Panc1 (cell line): Measurements from ENCODE around the gene PRKG1.

Experiments
- POLR2AphosphoS5 ChIP-seq: IDR thresholded peaks from 2 replicates; pipeline ENCODE4 v1.6.1; 2012; ENCODE audit warnings: mild to moderate bottlenecking, low read depth, low read length, moderate library complexity
- SIN3A ChIP-seq: IDR thresholded peaks from 2 replicates; pipeline ENCODE4 v1.6.1; 2012; ENCODE audit warnings: low read depth, mild to moderate bottlenecking, low read length, moderate library complexity, borderline replicate concordance; ENCODE audit not compliant: insufficient read depth
- TF ChIP-seq, protein P1 (sequence below): fragments of 450-650 bp; IDR thresholded peaks from 2 replicates; pipeline ENCODE4 v1.5.1; 2017; ENCODE audit warnings: mild to moderate bottlenecking

DNA sequence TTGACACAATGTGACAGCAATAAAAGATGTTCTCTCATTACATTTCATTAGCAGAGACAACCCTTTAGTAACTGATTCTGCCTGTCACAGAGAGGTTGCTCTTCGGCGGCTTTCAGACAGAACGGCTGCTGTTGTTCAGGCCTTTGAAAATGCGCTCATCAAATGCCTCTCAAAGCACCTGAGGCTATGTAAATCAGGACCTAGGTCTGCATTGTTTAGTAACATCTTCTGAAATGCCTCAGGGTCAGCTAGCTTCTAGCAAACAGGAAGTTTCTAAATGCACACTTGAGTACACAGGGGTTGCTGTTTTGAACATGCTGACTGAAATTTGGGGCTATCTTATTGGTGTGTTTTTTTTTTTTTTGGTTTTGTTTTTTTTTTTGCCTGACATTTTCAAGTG lies 1096.5 kb downstream of the PRKG1 start:
- TF ChIP-seq, protein P1, sequence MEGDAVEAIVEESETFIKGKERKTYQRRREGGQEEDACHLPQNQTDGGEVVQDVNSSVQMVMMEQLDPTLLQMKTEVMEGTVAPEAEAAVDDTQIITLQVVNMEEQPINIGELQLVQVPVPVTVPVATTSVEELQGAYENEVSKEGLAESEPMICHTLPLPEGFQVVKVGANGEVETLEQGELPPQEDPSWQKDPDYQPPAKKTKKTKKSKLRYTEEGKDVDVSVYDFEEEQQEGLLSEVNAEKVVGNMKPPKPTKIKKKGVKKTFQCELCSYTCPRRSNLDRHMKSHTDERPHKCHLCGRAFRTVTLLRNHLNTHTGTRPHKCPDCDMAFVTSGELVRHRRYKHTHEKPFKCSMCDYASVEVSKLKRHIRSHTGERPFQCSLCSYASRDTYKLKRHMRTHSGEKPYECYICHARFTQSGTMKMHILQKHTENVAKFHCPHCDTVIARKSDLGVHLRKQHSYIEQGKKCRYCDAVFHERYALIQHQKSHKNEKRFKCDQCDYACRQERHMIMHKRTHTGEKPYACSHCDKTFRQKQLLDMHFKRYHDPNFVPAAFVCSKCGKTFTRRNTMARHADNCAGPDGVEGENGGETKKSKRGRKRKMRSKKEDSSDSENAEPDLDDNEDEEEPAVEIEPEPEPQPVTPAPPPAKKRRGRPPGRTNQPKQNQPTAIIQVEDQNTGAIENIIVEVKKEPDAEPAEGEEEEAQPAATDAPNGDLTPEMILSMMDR = no peak
- no peak for TF ChIP-seq POLR2AphosphoS5
- no peak for TF ChIP-seq SIN3A
